Measurements from ENCODE around the gene KRTDAP. TPM values are rescaled to one million over a fixed set of nuclear protein-coding genes. Genes with fewer than 3 reads are reported as not detected.
"Not testable (repeated sequence)": the region's sequence is repeated elsewhere in the genome, so short reads cannot be mapped to it uniquely, and the experiment has no call there.

KRTDAP gene
- total RNA-seq, 1 donor from 2014 or later: 0.89 TPM

DNA sequence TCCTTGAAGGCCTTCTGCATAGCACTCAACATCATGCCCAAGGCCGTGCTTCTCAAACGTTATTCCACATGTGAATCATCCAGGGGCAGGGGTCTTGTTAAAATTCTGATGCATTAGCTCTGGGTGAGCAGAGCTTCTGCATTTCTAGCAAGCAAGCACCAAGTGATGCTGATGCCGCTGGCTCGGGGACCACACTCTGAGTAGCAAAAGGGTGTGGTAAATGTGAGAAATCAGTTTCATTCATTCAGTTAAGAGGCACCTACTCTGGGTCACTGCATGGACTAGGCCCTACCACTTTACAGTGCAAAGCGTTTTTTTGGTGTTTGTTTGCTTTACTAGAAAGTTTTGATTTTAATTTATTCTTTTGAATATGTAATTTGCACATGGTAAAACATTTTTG, 7.2 kb downstream of the KRTDAP start:
- no peak overlapping the region for H3K27ac ChIP-seq
- DNase-seq (no peak), ATAC-seq (no peak)
- no peaks in the 10 kb centered on the region for H3K27me3 ChIP-seq (ENCODE audit: low read depth)
- H3K4me3 ChIP-seq: no peak overlapping the region
- H3K36me3 ChIP-seq: no peaks in the 10 kb centered on the region
- intact Hi-C loops (cut with DNase I): no loop called here
- no peaks in the 10 kb centered on the region for H3K9me3 ChIP-seq
- no peak for TF ChIP-seq CTCF (IDR thresholded peaks at IDR 0.05)
- H3K4me1 ChIP-seq: no peaks in the 10 kb centered on the region

GRCh38 chr19:35478794-35479677, 11.2 kb downstream of the KRTDAP start:
- DNase-seq (no peak), ATAC-seq (no peak)
- Histone ChIP-seq H3K27ac (no peak overlapping the region), H3K9me3 (no peaks in the 10 kb centered on the region), H3K27me3 (ENCODE audit: low read depth) (no peaks in the 10 kb centered on the region), H3K4me3 (no peak overlapping the region), H3K36me3 (no peaks in the 10 kb centered on the region), H3K4me1 (no peaks in the 10 kb centered on the region)
- TF ChIP-seq CTCF (IDR thresholded peaks at IDR 0.05): no peak
- intact Hi-C loops (cut with DNase I): no loop called here

DNA sequence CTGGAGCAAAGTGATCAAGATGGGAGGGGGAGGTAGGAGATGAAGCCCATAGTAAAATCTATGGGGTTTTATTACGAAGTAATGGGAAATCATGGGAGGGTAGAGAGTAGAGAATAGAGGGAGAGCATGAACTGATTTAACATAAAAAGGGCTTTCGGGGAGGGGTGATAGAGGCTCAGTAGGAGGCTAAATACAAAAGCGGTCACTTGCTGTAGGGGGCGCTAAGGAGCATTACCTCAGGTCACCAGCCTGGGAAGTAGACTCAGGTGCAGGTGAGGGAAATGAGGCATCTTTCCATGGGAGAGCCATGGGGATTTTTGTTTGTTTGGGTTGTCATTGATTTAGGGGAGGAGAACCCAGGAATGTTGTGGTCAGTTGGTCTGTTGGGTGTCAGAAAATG, 14.1 kb downstream of the KRTDAP start:
- no peaks in the 10 kb centered on the region for H3K9me3 ChIP-seq
- TF ChIP-seq CTCF (IDR thresholded peaks at IDR 0.05): no peak
- no peak for ATAC-seq

DNA sequence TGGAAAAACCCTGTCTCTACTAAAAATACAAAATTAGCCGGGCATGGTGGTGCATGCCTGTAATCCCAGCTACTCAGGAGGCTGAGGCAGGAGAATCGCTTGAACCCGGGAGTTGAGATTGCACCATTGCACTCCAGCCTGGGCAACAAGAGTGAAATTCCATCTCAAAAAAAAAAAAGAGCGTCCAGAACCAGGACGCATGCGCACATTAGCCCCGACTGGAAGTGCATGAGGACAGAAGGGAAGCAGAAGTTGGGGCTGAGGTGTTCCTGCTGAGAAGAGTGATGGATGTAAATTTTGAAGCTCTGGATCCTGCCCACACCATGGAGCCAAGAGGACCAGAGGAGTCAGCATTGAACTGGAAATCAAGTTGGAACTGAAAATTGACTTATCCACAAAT, 15.7 kb downstream of the KRTDAP start:
- intact Hi-C loops (cut with DNase I); DNase-seq; H3K27ac ChIP-seq; H3K4me3 ChIP-seq; H3K9me3 ChIP-seq; ATAC-seq; H3K36me3 ChIP-seq; H3K27me3 ChIP-seq (ENCODE audit: low read depth); H3K4me1 ChIP-seq: not testable (repeated sequence)

More for the DNA sequence above, 14.1 kb downstream of the KRTDAP start:
- Histone ChIP-seq H3K4me3 (no peak overlapping the region), H3K27me3 (ENCODE audit: low read depth) (no peaks in the 10 kb centered on the region), H3K36me3 (no peaks in the 10 kb centered on the region), H3K27ac (no peak overlapping the region), H3K4me1 (no peaks in the 10 kb centered on the region)
- intact Hi-C loops (cut with DNase I): no loop called here
- no peak for DNase-seq

DNA sequence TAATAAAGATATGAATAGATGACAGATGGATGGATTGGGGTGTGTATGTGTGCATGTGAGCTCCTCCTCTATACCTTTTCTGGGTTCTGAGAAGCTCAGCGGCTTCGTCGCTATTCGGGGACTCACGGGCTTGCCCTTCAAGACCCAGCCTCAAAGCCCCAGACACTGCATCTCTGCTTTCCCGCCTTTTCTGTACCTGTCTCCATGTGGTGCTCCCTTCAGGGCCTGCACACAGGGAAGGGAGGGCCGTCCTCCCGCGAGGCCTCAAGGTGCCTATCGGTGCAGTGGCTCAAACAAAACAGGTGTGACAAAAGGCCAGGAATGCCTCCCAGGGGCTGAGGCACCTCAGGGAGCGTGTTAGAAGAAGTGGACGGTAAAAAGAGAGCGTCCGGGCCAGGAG, 16.2 kb downstream of the KRTDAP start:
- no peak for DNase-seq
- intact Hi-C loops (cut with DNase I): no loop called here
- TF ChIP-seq CTCF (IDR thresholded peaks at IDR 0.05): no peak

GRCh38 chr19:35471946-35472345, 18.3 kb downstream of the KRTDAP start:
- no peak overlapping the region for H3K27ac ChIP-seq
- DNase-seq: no peak
- intact Hi-C loops (cut with DNase I): no loop called here
- H3K4me3 ChIP-seq: no peak overlapping the region
- no peak for ATAC-seq
- peaks cover 5% of the 10 kb centered on the region for H3K4me1 ChIP-seq
- H3K27me3 ChIP-seq (ENCODE audit: low read depth): no peaks in the 10 kb centered on the region
- no peak for TF ChIP-seq CTCF (IDR thresholded peaks at IDR 0.05)
- no peaks in the 10 kb centered on the region for H3K9me3 ChIP-seq
- no peaks in the 10 kb centered on the region for H3K36me3 ChIP-seq

More for the DNA sequence above, 16.2 kb downstream of the KRTDAP start:
- Histone ChIP-seq H3K4me3 (no peak overlapping the region), H3K4me1 (no peaks in the 10 kb centered on the region), H3K27ac (no peak overlapping the region), H3K36me3 (no peaks in the 10 kb centered on the region), H3K9me3 (no peaks in the 10 kb centered on the region), H3K27me3 (ENCODE audit: low read depth) (no peaks in the 10 kb centered on the region)
- ATAC-seq: no peak

DNA sequence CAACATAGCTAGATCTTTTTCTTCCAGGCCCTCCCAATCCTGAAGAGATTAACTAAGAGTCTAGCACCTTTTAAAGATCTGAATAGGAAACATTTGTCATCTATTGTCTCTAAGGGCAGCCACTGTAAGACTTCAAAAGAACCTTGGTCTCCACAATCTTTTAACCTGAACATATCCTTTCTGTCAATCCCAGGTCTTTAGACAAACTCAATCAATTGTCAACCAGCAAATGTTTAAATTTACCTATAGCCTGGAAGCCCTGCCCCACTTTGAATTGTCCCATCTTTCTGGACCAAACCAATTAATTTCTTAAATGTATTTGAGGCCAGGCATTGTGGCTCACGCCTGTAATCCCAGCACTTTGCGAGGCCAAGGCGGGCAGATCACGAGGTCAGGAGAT, 19.2 kb downstream of the KRTDAP start:
- ATAC-seq; intact Hi-C loops (cut with DNase I); H3K4me3 ChIP-seq; H3K9me3 ChIP-seq; H3K36me3 ChIP-seq; H3K27ac ChIP-seq; H3K4me1 ChIP-seq; H3K27me3 ChIP-seq (ENCODE audit: low read depth); DNase-seq: not testable (repeated sequence)
